Fibroblast of lung (primary cell): Measurements from ENCODE around the gene TBC1D9.

Source experiments
- CTCF ChIP-seq, 2 donors: IDR thresholded peaks in 1 of 2; conservative IDR thresholded peaks in 1 of 2; 1 replicate in 1 of 2; 2 replicates in 1 of 2; pipeline ENCODE4 v1.5.1; 2011 to 2012; ENCODE audit warnings: low read length in 2 of 2, control low read depth in 1 of 2, inconsistent platforms in 1 of 2, low read depth in 1 of 2, mild to moderate bottlenecking in 1 of 2
- EZH2 ChIP-seq: IDR thresholded peaks from 2 replicates; pipeline ENCODE4 v1.5.1; 2012; ENCODE audit warnings: low read length, control low read depth, mild to moderate bottlenecking; ENCODE audit errors: missing control alignments

- TF ChIP-seq CTCF (conservative IDR thresholded peaks at IDR 0.05 in 1 of 2, IDR thresholded peaks at IDR 0.05 in 1 of 2; ENCODE audit: low read depth in 1 of 2, low read length in 2 of 2) (no peak), EZH2 (no peak)
Measured at GRCh38 chr4:140729344-140730049, 26.7 kb downstream of the TBC1D9 start.
